ENCODE measurements around the gene KCTD2.
A peak's percentile ranks its signal among the peaks of the same experiment; 100 is the strongest.

KCTD2 gene

DNA sequence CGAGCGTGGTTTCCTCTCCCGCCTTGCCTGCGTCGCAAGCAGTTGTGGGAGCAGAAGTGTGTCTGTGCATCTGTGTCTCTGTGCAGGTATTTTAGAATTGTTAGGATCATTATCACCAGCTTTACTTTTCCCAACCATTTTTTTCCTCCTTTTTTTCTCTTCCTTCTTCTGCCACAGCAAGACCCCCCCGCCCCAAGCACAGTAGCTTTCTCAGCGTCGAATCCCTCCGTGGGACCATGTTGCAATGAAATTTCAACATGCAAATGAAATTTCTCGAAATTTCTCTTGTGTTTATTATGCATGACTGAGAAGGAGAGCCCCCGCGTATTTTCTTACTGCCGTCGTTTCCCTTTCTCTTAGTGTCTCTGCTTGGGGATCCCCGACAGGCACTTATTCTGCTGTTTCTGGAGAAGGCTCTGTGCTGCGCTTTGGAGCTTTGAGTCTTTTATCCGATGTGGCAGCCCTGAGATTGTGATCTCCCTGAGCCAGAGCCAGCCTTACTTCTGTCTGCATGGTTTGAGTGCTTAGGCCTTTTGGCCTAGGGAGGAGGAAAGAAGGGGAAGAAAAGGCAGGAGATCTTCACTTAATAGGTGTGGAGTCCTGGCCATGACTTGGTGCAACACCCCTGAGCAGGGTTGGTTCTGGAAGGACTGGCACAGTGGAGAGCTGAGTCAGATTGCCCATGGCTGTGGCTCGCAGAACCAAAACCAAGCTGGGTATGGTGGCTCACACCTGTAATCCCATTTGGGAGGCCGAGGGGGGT is 67.7 kb downstream of the KCTD2 start:
- 0 out of 2 replicates have a peak, but pooled peaks cover 3% of the 10 kb centered on the region for H3F3A ChIP-seq (ENCODE audit: control insufficient read depth, insufficient read depth)
- H3K79me2 ChIP-seq (ENCODE audit: control insufficient read depth, low read length): peaks cover 12% of the 10 kb centered on the region
- H3K36me3 ChIP-seq (ENCODE audit: control insufficient read depth, low read length): 0 out of 2 replicates have a peak, but pooled peaks cover 3% of the 10 kb centered on the region
- H3K9me3 ChIP-seq (ENCODE audit: control insufficient read depth, insufficient read depth, low read length): no peaks in the 10 kb centered on the region
- no peak for TF ChIP-seq EZH2phosphoT487 (IDR thresholded peaks at IDR 0.05; ENCODE audit: borderline replicate concordance, low read length)
- TF ChIP-seq, protein P1, sequence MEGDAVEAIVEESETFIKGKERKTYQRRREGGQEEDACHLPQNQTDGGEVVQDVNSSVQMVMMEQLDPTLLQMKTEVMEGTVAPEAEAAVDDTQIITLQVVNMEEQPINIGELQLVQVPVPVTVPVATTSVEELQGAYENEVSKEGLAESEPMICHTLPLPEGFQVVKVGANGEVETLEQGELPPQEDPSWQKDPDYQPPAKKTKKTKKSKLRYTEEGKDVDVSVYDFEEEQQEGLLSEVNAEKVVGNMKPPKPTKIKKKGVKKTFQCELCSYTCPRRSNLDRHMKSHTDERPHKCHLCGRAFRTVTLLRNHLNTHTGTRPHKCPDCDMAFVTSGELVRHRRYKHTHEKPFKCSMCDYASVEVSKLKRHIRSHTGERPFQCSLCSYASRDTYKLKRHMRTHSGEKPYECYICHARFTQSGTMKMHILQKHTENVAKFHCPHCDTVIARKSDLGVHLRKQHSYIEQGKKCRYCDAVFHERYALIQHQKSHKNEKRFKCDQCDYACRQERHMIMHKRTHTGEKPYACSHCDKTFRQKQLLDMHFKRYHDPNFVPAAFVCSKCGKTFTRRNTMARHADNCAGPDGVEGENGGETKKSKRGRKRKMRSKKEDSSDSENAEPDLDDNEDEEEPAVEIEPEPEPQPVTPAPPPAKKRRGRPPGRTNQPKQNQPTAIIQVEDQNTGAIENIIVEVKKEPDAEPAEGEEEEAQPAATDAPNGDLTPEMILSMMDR (IDR thresholded peaks at IDR 0.05; ENCODE audit: low read depth, low read length, poor library complexity, severe bottlenecking): no peak
- no peaks in the 10 kb centered on the region for H4K20me1 ChIP-seq (ENCODE audit: control insufficient read depth, insufficient read depth, low read depth, low read length)
- H3K4me2 ChIP-seq (ENCODE audit: low read length): peak overlapping the region; percentile 95
- peaks cover 38% of the 10 kb centered on the region for H3K4me1 ChIP-seq (ENCODE audit: control insufficient read depth, low read length)
- H3K27ac ChIP-seq (ENCODE audit: low read depth, low read length): no peak overlapping the region
- H3K9me2 ChIP-seq (replicated peaks; ENCODE audit: control insufficient read depth, low read length): no peaks in the 10 kb centered on the region
- peak overlapping the region; percentile 78 for H3K4me3 ChIP-seq (ENCODE audit: low read length)
- H3K27me3 ChIP-seq (ENCODE audit: control insufficient read depth, low read length): no peaks in the 10 kb centered on the region

Measured in DOHH2 (cell line).